ENCODE data around the gene GOLGA8M. TPM values are rescaled to one million over a fixed set of nuclear protein-coding genes. Genes with fewer than 3 reads are reported as not detected.
"Not testable (repeated sequence)": the region's sequence is repeated elsewhere in the genome, so short reads cannot be mapped to it uniquely, and the experiment has no call there.

GOLGA8M gene
- polyA plus RNA-seq (ENCODE audit: insufficient read length) = 1.4 TPM

- not testable (repeated sequence) for DNase-seq
These were observed at the start of gene GOLGA8M for GRCh38 chr15:28712270-28712669. Gene GOLGA8M (minus strand): TSS chr15:28712421. CDS start chr15:28712323, 98 bp downstream.

GRCh38 chr15:28742890-28743289 lies 30.7 kb upstream of the GOLGA8M start:
- not testable (repeated sequence) for DNase-seq

- DNase-seq = not testable (repeated sequence)
These were observed 26.5 kb upstream of the GOLGA8M start for GRCh38 chr15:28738590-28739292.

- DNase-seq = not testable (repeated sequence)
These were observed 26.0 kb upstream of the GOLGA8M start for GRCh38 chr15:28738200-28738561.

- peak; percentile 26 for DNase-seq
These were observed 25.4 kb upstream of the GOLGA8M start for GRCh38 chr15:28737521-28738199.

- DNase-seq = not testable (repeated sequence)
These were observed 15.8 kb upstream of the GOLGA8M start for GRCh38 chr15:28728061-28728460.

- not testable (repeated sequence) for DNase-seq
These were observed 14.8 kb upstream of the GOLGA8M start for GRCh38 chr15:28727026-28727425.

GRCh38 chr15:28726102-28726501 lies 13.9 kb upstream of the GOLGA8M start:
- no peak for DNase-seq

- DNase-seq = no peak
These were observed 13.3 kb upstream of the GOLGA8M start for GRCh38 chr15:28725556-28725955.

GRCh38 chr15:28723986-28724385 lies 11.8 kb upstream of the GOLGA8M start:
- not testable (repeated sequence) for DNase-seq

GRCh38 chr15:28719626-28720025 lies 7.4 kb upstream of the GOLGA8M start:
- DNase-seq = not testable (repeated sequence)

GRCh38 chr15:28718576-28718975 lies 6.4 kb upstream of the GOLGA8M start:
- not testable (repeated sequence) for DNase-seq

GRCh38 chr15:28714176-28714575 lies 2.0 kb upstream of the GOLGA8M start:
- DNase-seq = not testable (repeated sequence)

GRCh38 chr15:28703927-28704326 lies 8.3 kb downstream of the GOLGA8M start:
- DNase-seq = not testable (repeated sequence)

- not testable (repeated sequence) for DNase-seq
These were observed 9.8 kb downstream of the GOLGA8M start for GRCh38 chr15:28702427-28702826.

- DNase-seq = not testable (repeated sequence)
These were observed 18.0 kb downstream of the GOLGA8M start for GRCh38 chr15:28694006-28694751.

- DNase-seq = not testable (repeated sequence)
These were observed 19.2 kb downstream of the GOLGA8M start for GRCh38 chr15:28693021-28693420.

- not testable (repeated sequence) for DNase-seq
These were observed 38.7 kb downstream of the GOLGA8M start for GRCh38 chr15:28673533-28673932.

- DNase-seq = not testable (repeated sequence)
These were observed 40.1 kb downstream of the GOLGA8M start for GRCh38 chr15:28672122-28672521.

GRCh38 chr15:28666402-28666801 lies 45.8 kb downstream of the GOLGA8M start:
- DNase-seq = not testable (repeated sequence)

- DNase-seq = not testable (repeated sequence)
These were observed 47.6 kb downstream of the GOLGA8M start for GRCh38 chr15:28664575-28664974.

- not testable (repeated sequence) for DNase-seq
These were observed 48.5 kb downstream of the GOLGA8M start for GRCh38 chr15:28663717-28664116.

GRCh38 chr15:28660750-28661149 lies 51.5 kb downstream of the GOLGA8M start:
- not testable (repeated sequence) for DNase-seq
